Panc1 (cell line): ENCODE measurements around the gene ITGB2. TPM values are rescaled to one million over a fixed set of nuclear protein-coding genes. Genes with fewer than 3 reads are reported as not detected.

ENCODE experiments used
- ATAC-seq: fragments of 200-7000 bp; cut with Tn5 transposase; 2 replicates; pipeline ENCODE4 v1.9.1; 2020; ENCODE audit warnings: mild to moderate bottlenecking, moderate library complexity
- BruUV-seq: library from RNA; stranded (reverse); fragments of 400-500 nt; replicated peaks from 2 replicates; lab custom pipeline; 2021; lab: Mats Ljungman, UMichigan
- CTCF ChIA-PET: fragments of 300-600 bp; sonication (Branson Sonifier 250); formaldehyde crosslinking; loops from one replicate; lab custom pipeline; 2022; ENCODE audit warnings: antibody characterized with exemption; lab: Charles Lee
- POLR2A ChIA-PET: fragments of 300-600 bp; sonication (Branson Sonifier 250); formaldehyde crosslinking; loops from one replicate; lab custom pipeline; 2022; ENCODE audit warnings: antibody characterized with exemption; lab: Charles Lee
- DNase-seq: peaks from one replicate; pipeline ENCODE4 v3.0.0-alpha.2; 2010; ENCODE audit warnings: low read depth, low spot score
- H3K27ac ChIP-seq: 2 replicates; pipeline ENCODE4 v1.5.1; 2011; ENCODE audit warnings: mild to moderate bottlenecking, low read length, inconsistent platforms
- H3K27me3 ChIP-seq: fragments of 200-500 bp; sonication (Bioruptor generic); 2 replicates; pipeline ENCODE4 v1.6.0; 2014; ENCODE audit warnings: low read length, inconsistent platforms; ENCODE audit not compliant: control insufficient read depth, insufficient read depth
- H3K36me3 ChIP-seq: fragments of 200-500 bp; sonication (Bioruptor generic); 2 replicates; pipeline ENCODE4 v1.5.1; 2014; ENCODE audit warnings: inconsistent platforms, mild to moderate bottlenecking, low read length, moderate library complexity; ENCODE audit not compliant: control insufficient read depth, insufficient read depth
- H3K4me1 ChIP-seq: 2 replicates; pipeline ENCODE4 v1.5.1; 2011; ENCODE audit warnings: inconsistent platforms, mild to moderate bottlenecking, low read length, moderate library complexity; ENCODE audit not compliant: control insufficient read depth, insufficient read depth
- H3K4me3 ChIP-seq, 2 experiments: 2 replicates each; pipeline ENCODE4 v1.5.1; 2011 to 2012; ENCODE audit warnings: low read depth in 2 of 2, low read length in 2 of 2, mild to moderate bottlenecking in 2 of 2, inconsistent platforms in 1 of 2, moderate library complexity in 1 of 2
- H3K9me3 ChIP-seq: fragments of 200-500 bp; sonication (Bioruptor generic); 2 replicates; pipeline ENCODE4 v1.5.1; 2014; ENCODE audit warnings: low read depth, mild to moderate bottlenecking, inconsistent platforms, low read length, moderate library complexity; ENCODE audit not compliant: control insufficient read depth, insufficient read depth
- CTCF ChIP-seq: fragments of 450-650 bp; IDR thresholded peaks from 2 replicates; pipeline ENCODE4 v1.5.1; 2017; ENCODE audit warnings: mild to moderate bottlenecking
- POLR2AphosphoS5 ChIP-seq: IDR thresholded peaks from 2 replicates; pipeline ENCODE4 v1.6.1; 2012; ENCODE audit warnings: mild to moderate bottlenecking, low read depth, low read length, moderate library complexity
- SIN3A ChIP-seq: IDR thresholded peaks from 2 replicates; pipeline ENCODE4 v1.6.1; 2012; ENCODE audit warnings: low read depth, mild to moderate bottlenecking, low read length, moderate library complexity, borderline replicate concordance; ENCODE audit not compliant: insufficient read depth
- TCF7L2 ChIP-seq: IDR thresholded peaks from 2 replicates; pipeline ENCODE4 v1.6.1; 2011; ENCODE audit warnings: mild to moderate bottlenecking, low read depth, low read length, inconsistent platforms
- in situ Hi-C: cut with HindIII; loops from 2 replicates; pipeline ENCODE4 v1.10.0; 2016; ENCODE audit warnings: low sequenced_read_pairs, low pct_unique_long_range_greater_than_20kb
- intact Hi-C: fragments of 100-400 bp; cut with micrococcal nuclease; formaldehyde crosslinking; loops from one replicate; pipeline ENCODE4 v1.10.0; 2022; ENCODE audit not compliant: unreplicated experiment
- total RNA-seq: library from RNA; stranded (reverse); gene quantifications from one replicate; pipeline ENCODE4 v1.2.1, GENCODE V29; 2021; ENCODE audit not compliant: unreplicated experiment
- TF ChIP-seq, protein P1 (sequence below), 2 experiments: IDR thresholded peaks; 2 replicates each; pipeline ENCODE4 v1.6.1; 2011 to 2012; ENCODE audit warnings: low read depth in 2 of 2, control low read depth in 1 of 2, low read length in 1 of 2, mild to moderate bottlenecking in 1 of 2, moderate library complexity in 1 of 2; ENCODE audit not compliant: insufficient read depth in 1 of 2

ITGB2 gene
- total RNA-seq, 1 experiment from 2014 or later: 3.0 TPM

DNA sequence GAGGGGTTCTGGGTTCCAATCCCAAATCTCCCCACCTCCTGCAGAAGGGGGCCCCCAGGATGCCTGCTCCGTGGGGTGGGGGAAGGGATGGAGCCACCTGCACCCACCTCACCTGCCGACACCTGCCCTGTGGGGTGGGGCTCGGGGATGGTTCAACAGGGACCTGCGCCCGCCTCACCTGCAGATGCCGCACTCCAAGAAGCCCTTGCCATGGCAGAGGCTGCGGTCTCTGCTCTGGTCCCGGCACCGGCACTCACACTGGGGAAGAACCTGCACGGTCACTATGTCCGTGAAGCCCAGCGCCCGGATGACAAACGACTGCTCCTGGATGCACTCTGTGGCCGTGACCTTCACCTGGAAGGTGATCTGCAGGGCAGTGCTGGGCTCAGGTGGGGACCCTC, 29.1 kb downstream of the ITGB2 start:
- DNase-seq: no peak
- no peak overlapping the region for H3K4me3 ChIP-seq
- no peak overlapping the region for H3K27ac ChIP-seq
- ATAC-seq: no peak
- H3K4me1 ChIP-seq: no peaks in the 10 kb centered on the region
- in situ Hi-C loops: no loop called here
- intact Hi-C loops: loop anchor here (5.0 kb wide), 1 partner anchor 41 kb away; no protein-coding TSS in a partner anchor
- no TSS peak for BruUV-seq
- no peaks in the 10 kb centered on the region for H3K9me3 ChIP-seq
- no peaks in the 10 kb centered on the region for H3K36me3 ChIP-seq
- ChIA-PET CTCF (interaction anchor here (0.6 to 0.7 kb wide), 2 partner anchors 91 to 1059 kb away, joined by 7 to 11 read pairs; no protein-coding TSS in a partner anchor), POLR2A (no interaction called here)
- H3K27me3 ChIP-seq: no peaks in the 10 kb centered on the region
- TF ChIP-seq CTCF (no peak), POLR2AphosphoS5 (no peak), SIN3A (no peak), TCF7L2 (no peak)
- TF ChIP-seq, protein P1, sequence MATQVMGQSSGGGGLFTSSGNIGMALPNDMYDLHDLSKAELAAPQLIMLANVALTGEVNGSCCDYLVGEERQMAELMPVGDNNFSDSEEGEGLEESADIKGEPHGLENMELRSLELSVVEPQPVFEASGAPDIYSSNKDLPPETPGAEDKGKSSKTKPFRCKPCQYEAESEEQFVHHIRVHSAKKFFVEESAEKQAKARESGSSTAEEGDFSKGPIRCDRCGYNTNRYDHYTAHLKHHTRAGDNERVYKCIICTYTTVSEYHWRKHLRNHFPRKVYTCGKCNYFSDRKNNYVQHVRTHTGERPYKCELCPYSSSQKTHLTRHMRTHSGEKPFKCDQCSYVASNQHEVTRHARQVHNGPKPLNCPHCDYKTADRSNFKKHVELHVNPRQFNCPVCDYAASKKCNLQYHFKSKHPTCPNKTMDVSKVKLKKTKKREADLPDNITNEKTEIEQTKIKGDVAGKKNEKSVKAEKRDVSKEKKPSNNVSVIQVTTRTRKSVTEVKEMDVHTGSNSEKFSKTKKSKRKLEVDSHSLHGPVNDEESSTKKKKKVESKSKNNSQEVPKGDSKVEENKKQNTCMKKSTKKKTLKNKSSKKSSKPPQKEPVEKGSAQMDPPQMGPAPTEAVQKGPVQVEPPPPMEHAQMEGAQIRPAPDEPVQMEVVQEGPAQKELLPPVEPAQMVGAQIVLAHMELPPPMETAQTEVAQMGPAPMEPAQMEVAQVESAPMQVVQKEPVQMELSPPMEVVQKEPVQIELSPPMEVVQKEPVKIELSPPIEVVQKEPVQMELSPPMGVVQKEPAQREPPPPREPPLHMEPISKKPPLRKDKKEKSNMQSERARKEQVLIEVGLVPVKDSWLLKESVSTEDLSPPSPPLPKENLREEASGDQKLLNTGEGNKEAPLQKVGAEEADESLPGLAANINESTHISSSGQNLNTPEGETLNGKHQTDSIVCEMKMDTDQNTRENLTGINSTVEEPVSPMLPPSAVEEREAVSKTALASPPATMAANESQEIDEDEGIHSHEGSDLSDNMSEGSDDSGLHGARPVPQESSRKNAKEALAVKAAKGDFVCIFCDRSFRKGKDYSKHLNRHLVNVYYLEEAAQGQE (IDR thresholded peaks at IDR 0.05; ENCODE audit: insufficient read depth in 1 of 2, low read depth in 2 of 2, low read length in 1 of 2): no peak

DNA sequence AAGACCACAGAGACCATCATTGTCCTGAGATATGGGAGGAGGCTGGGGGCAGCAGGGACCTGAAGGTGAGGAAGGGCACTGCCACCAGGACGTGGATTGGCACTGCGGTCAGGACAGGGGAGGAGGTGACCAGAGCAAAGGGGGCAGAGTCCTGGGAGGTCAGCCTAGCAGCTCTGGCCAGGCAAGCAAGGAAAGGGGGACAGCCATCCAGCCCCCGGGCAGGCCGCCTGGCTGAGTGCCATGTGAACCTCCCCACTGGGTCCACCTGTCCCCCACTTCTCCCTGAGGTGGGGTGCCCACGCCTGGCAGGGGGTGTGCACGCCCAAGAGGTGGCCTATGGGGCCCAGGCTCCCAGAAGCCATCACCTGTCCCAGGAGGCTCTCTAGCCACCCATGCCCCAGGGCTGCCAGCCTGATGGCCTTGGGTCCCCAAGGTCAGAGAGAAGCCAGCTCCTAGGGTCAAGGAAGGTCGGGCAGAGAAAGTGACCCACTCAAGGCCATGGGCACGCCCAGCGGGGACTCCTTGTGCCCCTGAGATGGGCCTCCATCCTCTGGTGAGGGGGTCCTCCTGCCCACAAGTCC, 29.6 kb downstream of the ITGB2 start:
- Histone ChIP-seq H3K27ac (no peak overlapping the region), H3K4me3 (no peak overlapping the region), H3K36me3 (no peaks in the 10 kb centered on the region), H3K9me3 (no peaks in the 10 kb centered on the region), H3K27me3 (no peaks in the 10 kb centered on the region), H3K4me1 (no peaks in the 10 kb centered on the region)
- ATAC-seq (no peak), DNase-seq (no peak)
- in situ Hi-C loops: no loop called here
- ChIA-PET POLR2A (no interaction called here), CTCF (no interaction called here)
- intact Hi-C loops: loop anchor here (5.0 kb wide), 1 partner anchor 41 kb away; no protein-coding TSS in a partner anchor
- TF ChIP-seq SIN3A (no peak), POLR2AphosphoS5 (no peak), TCF7L2 (no peak), CTCF (no peak)
- TF ChIP-seq, protein P1 (IDR thresholded peaks at IDR 0.05; ENCODE audit: insufficient read depth in 1 of 2, low read depth in 2 of 2, low read length in 1 of 2): no peak
- BruUV-seq: no TSS peak
